ENCODE results near the gene ZNF428.

Gene ZNF428, protein sequence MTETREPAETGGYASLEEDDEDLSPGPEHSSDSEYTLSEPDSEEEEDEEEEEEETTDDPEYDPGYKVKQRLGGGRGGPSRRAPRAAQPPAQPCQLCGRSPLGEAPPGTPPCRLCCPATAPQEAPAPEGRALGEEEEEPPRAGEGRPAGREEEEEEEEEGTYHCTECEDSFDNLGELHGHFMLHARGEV

DNA sequence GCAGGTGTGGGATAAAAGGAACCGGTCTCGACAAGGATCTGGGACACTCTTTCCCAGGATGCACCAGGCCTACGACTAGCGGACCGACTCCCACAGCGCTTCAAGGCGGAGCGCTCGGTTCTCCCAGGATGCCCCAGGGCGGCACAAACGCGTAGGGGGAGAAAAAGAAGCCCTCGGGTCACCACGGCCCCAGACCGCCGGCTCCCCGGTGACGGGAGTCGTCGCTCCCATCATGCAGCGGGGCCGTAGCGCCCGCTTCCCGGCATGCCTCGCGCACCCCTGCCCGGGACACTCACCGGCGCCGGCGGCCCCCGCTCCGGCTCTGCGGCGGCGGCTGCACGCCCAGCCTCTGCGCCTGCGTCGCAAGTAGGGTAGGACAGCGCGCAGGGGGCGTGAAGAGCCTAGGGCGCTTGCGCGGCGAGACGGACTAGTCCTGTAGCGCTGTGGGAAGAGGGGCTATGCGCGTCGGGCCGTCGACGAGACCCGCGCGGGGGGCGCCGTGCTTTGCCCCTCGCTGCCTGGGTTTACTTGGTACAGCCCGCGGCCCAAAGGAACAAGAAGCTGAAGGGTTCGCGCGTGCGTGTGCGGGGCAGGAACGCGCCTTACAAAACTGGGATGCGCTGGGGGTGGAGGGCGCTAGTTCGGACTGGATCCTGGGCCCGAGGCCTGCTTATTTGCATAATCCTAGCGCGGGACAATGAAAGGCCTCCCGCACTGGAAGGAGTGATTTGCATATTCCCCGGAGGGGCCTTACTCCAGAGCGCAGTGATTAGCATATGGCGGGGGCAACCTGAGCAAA is at the start of gene ZNF428:
Gene ZNF428 (minus strand): TSS at position 368 of the 799 bp plus-strand sequence. CDS start 5,325 bp downstream, outside the sequence.
- DNase-seq (ENCODE audit: extremely low spot score): peak; percentile 91
- no peak; the same call in 1 of the 2 replicates for TF ChIP-seq LEF1 (IDR thresholded peaks at IDR 0.05; ENCODE audit: borderline replicate concordance)
- peak; percentile 93 for TF ChIP-seq L3MBTL2 (conservative IDR thresholded peaks at IDR 0.05)
- no peak for TF ChIP-seq NFRKB (IDR thresholded peaks at IDR 0.05)
- no peak for TF ChIP-seq HDGF (IDR thresholded peaks at IDR 0.05; ENCODE audit: borderline replicate concordance)
- CTCF ChIA-PET: interaction anchor here (0.6 kb wide), 2 partner anchors 23 to 160 kb away, joined by 4 read pairs; no protein-coding TSS in a partner anchor
- POLR2A ChIA-PET: interaction anchor here (0.6 to 1.0 kb wide), 2 partner anchors 8 to 18 kb away, joined by 4 to 5 read pairs; no protein-coding TSS in a partner anchor

DNA sequence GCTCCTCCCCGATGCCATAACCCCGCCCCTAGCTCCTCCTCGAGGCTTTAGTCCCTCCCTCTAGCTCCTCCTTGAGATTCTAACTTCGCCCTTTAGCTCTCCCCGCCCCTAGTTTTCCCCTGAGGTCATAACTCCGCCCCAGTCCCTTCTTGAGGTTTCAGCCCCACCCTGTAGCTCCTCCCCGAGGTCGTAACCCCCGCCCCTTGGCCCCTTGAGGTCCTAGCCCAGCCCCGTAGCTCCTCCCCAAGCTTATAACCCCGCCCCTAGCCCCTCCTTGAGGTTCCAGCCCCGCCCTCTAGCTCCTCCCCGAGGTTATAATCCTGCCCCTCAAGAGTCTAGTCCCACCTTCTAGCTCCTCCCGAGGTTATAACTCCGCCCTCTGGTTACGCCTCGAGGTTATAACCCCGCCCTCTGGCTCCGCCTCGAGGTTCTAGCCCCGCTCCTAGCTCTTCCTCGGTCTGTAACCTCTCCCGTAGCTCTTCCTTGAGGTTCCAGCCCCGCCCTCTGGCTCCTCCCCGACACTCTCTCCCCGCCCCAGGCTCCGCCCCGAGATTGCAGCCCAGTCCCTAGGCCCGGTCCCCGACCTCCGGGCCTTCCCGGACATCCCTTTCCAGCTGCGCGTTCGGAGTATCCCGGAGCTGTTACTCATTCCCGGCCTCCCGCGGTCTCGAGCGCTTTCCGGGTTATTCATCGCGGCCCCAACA is 49.1 kb upstream of the ZNF428 start:
- TF ChIP-seq SP1 (IDR thresholded peaks at IDR 0.05) (peak; percentile 22; the same call in 1 of the 2 replicates), ELF4 (IDR thresholded peaks at IDR 0.05) (no peak), LEF1 (IDR thresholded peaks at IDR 0.05; ENCODE audit: borderline replicate concordance) (no peak)
- TF ChIP-seq, protein P1, sequence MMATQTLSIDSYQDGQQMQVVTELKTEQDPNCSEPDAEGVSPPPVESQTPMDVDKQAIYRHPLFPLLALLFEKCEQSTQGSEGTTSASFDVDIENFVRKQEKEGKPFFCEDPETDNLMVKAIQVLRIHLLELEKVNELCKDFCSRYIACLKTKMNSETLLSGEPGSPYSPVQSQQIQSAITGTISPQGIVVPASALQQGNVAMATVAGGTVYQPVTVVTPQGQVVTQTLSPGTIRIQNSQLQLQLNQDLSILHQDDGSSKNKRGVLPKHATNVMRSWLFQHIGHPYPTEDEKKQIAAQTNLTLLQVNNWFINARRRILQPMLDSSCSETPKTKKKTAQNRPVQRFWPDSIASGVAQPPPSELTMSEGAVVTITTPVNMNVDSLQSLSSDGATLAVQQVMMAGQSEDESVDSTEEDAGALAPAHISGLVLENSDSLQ (IDR thresholded peaks at IDR 0.05): peak; percentile 88
- DNase-seq (ENCODE audit: extremely low spot score): peak; percentile 98
- ChIA-PET CTCF (interaction anchor here (0.7 to 1.1 kb wide), 8 partner anchors 10 to 117 kb away, joined by 3 to 9 read pairs (median 4); no protein-coding TSS in a partner anchor), POLR2A (interaction anchor here (0.6 to 1.3 kb wide), 4 partner anchors 16 to 502 kb away, joined by 4 to 8 read pairs (median 4); partner anchors contain the start of gene SMG9)

DNA sequence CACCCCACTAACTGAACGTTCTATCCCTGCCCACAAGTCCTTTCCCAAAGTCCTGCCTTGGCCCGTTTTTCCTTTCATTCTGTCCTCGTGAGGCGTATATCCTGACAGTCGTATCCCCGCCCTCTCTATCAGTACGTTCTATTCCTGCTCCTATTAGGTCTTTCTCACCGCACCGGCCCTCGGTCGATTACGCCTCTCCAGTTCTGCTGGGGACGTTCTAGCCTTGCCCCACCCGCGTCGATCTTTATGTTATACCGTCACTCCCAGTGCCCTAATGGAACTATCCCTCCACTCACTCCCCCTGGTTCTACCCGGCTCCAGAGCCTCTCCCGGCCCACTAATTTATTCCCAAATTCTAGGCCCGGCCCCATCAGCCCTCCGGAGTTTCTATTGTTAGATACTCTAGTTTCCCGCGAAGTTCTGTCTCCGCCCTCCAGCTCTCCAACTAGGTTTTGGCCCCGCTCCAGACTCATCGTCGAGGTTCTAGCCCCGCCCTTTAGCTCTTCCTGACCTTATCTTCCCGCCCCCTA is 48.5 kb upstream of the ZNF428 start:
- CTCF ChIA-PET: interaction anchor here (0.7 to 1.1 kb wide), 8 partner anchors 10 to 117 kb away, joined by 3 to 9 read pairs (median 4); no protein-coding TSS in a partner anchor
- POLR2A ChIA-PET: interaction anchor here (0.6 to 1.3 kb wide), 4 partner anchors 16 to 501 kb away, joined by 4 to 8 read pairs (median 4); partner anchors contain the start of gene SMG9
- no peak for TF ChIP-seq TARDBP (IDR thresholded peaks at IDR 0.05)
- peak; percentile 52 for TF ChIP-seq L3MBTL2 (conservative IDR thresholded peaks at IDR 0.05)
- DNase-seq (ENCODE audit: extremely low spot score): no peak

DNA sequence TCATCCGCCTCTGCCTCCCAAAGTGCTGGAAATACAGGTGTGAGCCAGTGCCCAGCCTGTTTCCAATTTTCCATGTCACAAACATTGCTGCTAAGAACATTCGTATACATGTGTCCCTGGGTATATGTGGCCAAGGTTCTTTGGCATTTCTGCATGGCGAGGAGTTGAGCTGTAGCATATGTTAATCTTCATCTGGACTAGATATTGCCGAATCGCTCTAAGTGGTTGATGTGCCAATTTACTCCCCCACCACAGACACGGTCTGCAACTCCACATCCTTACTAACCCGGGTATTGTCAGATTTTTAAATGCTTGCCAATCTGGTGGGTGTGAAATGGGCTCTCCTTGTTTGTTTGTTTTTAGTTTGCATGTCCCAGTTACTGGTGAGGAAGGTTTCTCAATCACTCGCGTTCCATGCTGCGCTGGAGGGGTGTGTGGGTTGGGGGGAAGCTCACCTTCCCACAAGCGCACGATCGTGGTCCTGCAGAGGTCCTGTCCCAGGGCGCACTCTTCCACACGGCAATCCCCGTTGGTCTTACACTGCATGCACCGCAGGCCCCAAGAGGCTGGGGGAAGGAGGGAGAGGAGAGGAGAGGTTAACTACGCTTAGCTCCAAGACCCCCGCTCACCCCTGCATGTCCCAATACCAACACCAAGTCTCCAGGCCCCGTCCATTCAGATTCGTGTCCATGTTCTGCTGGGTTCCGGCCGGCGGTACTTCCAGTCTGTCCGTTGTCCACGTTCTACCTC is 47.9 kb upstream of the ZNF428 start:
- no peak for DNase-seq (ENCODE audit: extremely low spot score)
- ChIA-PET POLR2A (no interaction called here), CTCF (no interaction called here)
- TF ChIP-seq NFRKB (IDR thresholded peaks at IDR 0.05): no peak
- TF ChIP-seq FOXM1 (IDR thresholded peaks at IDR 0.05; ENCODE audit: borderline replicate concordance): no peak
- TF ChIP-seq ELF4 (IDR thresholded peaks at IDR 0.05): no peak
- no peak for TF ChIP-seq SP1 (IDR thresholded peaks at IDR 0.05)
- no peak for TF ChIP-seq SUZ12 (IDR thresholded peaks at IDR 0.05)
- no peak for TF ChIP-seq HDGF (IDR thresholded peaks at IDR 0.05; ENCODE audit: borderline replicate concordance)
- TF ChIP-seq CTBP1 (IDR thresholded peaks at IDR 0.05; ENCODE audit: borderline replicate concordance): no peak
- no peak for TF ChIP-seq BHLHE40 (IDR thresholded peaks at IDR 0.05; ENCODE audit: borderline replicate concordance)
- TF ChIP-seq ARNT (IDR thresholded peaks at IDR 0.05): no peak
- TF ChIP-seq ZNF384 (IDR thresholded peaks at IDR 0.05): no peak
- TF ChIP-seq FOXA1 (IDR thresholded peaks at IDR 0.05): no peak
- no peak for TF ChIP-seq L3MBTL2 (conservative IDR thresholded peaks at IDR 0.05)
- TF ChIP-seq LEF1 (IDR thresholded peaks at IDR 0.05; ENCODE audit: borderline replicate concordance): no peak
- no peak for TF ChIP-seq FOXK2 (IDR thresholded peaks at IDR 0.05)
- TF ChIP-seq, protein P1 (IDR thresholded peaks at IDR 0.05): no peak
- no peak for TF ChIP-seq TARDBP (IDR thresholded peaks at IDR 0.05)

DNA sequence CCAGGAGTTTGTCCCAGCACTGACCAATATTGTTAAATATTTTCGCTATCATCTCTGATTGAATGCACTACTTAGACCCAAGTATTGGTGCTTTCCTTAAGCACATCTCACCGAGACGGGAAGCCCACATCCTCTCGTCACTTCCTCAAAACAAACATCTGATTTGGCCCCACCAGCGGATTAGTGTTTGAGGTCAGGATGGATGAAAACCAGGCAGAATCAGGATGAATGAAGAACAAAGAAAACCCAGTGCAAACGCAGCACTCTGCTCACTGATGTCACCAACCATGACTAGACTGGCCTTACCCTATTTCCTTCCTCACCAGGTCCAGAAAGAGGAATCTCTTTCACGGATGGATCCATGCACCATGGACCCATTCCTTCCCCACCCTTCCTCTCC is 44.6 kb upstream of the ZNF428 start:
- ChIA-PET CTCF (interaction anchor here (1.1 kb wide), 1 partner anchor 11 kb away, joined by 3 read pairs; no protein-coding TSS in a partner anchor), POLR2A (no interaction called here)
- TF ChIP-seq NFRKB (IDR thresholded peaks at IDR 0.05) (no peak), BHLHE40 (IDR thresholded peaks at IDR 0.05; ENCODE audit: borderline replicate concordance) (no peak), SP1 (IDR thresholded peaks at IDR 0.05) (no peak), FOXK2 (IDR thresholded peaks at IDR 0.05) (no peak)
- no peak for DNase-seq (ENCODE audit: extremely low spot score)

DNA sequence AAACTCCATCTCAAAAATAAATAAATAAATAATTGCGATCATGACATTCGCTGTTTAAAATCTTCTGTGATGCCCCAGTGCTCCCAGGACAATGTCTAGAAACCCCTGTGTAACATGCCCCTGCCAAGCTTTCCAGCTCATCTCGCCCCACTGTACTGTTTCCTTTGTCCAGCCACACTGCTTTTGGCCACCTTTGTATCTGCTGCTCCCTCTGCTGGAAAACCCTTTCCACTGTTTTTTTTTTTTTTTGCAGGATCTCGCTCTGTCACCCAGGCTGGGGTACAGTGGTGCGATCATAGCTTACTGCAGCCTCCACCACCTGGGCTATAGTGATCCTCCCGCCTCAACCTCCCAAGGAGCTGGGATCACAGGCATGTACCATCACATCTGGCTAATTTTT is 43.1 kb upstream of the ZNF428 start:
- DNase-seq (ENCODE audit: extremely low spot score): peak; percentile 42
- ChIA-PET CTCF (interaction anchor here (0.6 to 1.3 kb wide), 11 partner anchors 9 to 851 kb away, joined by 3 to 7 read pairs (median 3); no protein-coding TSS in a partner anchor), POLR2A (interaction anchor here (1.1 kb wide), 1 partner anchor 66 kb away, joined by 3 read pairs; the partner anchor contains the start of gene ZNF576)
- no peak for TF ChIP-seq SUZ12 (IDR thresholded peaks at IDR 0.05)
- TF ChIP-seq ZNF384 (IDR thresholded peaks at IDR 0.05): peak; percentile 92
